DMS 273 treated with DMSO at 0.1 percent for 48 hours (cell line): ENCODE measurements around the gene DRD4.
"Not testable (repeated sequence)": the region's sequence is repeated elsewhere in the genome, so short reads cannot be mapped to it uniquely, and the experiment has no call there.

Experiments used
- DNase-seq: peaks from one replicate; lab custom pipeline; 2025; lab: John Stamatoyannopoulos, UW

Gene DRD4

GRCh38 chr11:679271-680207, 42.5 kb downstream of the DRD4 start:
- no peak for DNase-seq

DNA sequence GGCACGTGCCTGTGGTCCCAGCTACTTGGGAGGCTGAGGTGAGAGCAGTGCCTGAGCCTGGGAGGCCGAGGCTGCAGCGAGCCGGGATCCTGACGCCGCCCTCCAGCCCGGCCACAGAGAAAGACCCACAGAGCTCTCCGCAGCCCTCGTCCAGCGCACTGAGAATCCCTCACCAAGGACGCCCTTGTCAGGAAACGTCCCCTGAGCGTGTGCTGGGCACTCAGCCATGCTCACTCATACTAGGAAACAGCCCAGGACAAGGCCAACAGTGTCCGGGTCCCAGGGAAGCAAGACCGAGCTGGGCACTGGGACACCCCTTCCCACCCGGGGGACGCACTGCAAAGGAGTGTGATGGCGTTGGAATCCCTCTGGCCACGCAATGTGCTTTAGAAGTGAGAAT, 43.4 kb downstream of the DRD4 start:
- no peak for DNase-seq

GRCh38 chr11:680970-681369, 43.9 kb downstream of the DRD4 start:
- no peak for DNase-seq

GRCh38 chr11:686451-687243, 49.6 kb downstream of the DRD4 start:
- DNase-seq = no peak

GRCh38 chr11:687751-688150, 50.7 kb downstream of the DRD4 start:
- no peak for DNase-seq

GRCh38 chr11:688681-689080, 51.6 kb downstream of the DRD4 start:
- no peak for DNase-seq

DNA sequence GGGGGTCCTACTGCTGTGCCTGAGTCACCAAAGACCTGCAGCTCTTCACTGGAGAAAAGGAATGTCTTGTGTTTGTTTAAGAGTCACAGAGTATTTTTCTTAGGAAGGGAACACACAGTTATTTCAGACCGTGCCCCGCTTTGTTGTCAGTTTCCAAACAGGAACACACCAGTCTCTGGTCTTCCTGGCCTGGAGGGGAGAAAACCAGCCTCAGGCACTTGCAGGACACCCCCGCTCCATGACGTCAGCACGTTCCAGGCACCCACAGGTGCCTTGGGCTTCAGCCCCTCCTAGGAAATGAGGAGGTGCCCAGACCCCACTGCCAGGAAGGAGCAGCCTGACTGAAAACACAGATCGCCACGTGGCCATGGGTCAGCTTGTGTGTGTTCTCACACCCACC, 52.6 kb downstream of the DRD4 start:
- no peak for DNase-seq

DNA sequence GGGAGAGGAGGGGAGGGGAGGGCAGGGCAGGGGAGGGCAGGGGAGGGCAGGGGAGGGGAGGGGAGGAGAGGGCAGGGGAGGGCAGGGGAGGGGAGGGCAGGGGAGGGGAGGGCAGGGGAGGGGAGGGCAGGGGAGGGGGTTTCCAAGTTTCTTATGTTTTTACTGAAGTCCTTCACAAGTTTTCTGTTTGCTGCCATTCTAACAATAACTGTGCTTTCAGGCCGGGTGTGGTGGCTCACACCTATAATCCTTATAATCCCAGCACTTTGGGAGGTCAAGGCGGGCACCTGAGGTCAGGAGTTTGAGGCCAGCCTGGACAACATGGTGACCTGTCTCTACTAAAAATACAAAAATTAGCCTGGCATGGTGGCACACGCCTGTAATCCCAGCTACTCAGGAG, 53.2 kb downstream of the DRD4 start:
- not testable (repeated sequence) for DNase-seq
